HG03354 (cell line): ENCODE measurements around the gene MIB1.

ENCODE experiments used
- ATAC-seq: cut with Tn5 transposase; IDR thresholded peaks from one replicate; pipeline ENCODE4 v1.9.1; 2021; ENCODE audit warnings: mild to moderate bottlenecking; ENCODE audit not compliant: unreplicated experiment, poor library complexity, severe bottlenecking

Gene MIB1

DNA sequence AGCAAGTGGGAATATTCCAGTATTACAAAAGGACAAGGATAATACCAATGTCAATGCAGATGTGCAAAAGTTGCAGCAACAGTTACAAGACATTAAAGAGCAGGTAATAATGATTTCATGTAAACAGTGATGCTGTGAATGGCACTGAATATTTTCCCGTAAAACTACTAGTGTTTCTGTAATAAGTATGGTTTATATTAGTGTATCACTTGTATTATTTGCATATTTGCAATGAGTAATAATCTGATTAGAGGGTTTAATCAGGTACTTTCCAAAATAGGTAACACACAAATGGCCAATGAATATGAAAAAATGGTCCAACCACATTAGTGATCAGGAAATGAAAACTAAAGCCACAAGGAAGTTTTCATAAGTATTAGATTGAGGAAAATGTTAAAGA lies 118.0 kb downstream of the MIB1 start:
- ATAC-seq, result no peak

DNA sequence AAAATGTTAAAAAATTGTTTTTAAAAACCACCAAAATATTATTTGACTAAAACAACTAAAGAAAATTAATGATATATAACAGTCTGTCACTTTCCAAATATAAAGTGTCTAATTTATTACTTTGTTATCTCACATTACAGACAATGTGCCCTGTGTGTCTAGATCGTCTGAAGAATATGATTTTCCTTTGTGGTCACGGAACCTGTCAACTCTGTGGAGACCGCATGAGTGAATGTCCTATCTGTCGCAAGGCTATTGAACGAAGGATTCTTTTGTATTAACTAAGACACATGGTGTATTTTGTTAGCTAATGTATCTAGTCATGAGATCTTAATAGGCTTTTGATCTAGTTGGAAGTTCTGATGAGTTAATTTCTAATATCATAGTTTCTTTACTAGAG lies 123.8 kb downstream of the MIB1 start:
- no peak for ATAC-seq

DNA sequence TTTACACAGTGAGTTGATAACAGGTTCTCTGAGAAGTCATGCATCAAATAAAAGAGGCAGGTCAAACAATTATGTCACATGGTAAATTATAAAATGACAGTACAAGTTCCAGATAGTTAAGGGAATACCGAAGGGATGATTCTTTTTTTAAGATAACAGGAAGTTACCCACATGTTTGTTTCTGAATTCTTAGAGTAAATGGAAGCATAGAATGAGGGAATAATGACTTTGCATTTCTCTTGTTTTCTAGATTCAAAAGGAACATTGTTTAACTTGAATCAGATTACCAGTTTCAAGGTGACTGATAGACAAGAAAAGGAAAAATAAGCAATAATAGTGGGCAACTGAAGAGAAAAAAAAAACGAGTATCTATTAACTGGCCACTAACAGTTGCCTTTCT lies 124.5 kb downstream of the MIB1 start:
- ATAC-seq, result no peak

DNA sequence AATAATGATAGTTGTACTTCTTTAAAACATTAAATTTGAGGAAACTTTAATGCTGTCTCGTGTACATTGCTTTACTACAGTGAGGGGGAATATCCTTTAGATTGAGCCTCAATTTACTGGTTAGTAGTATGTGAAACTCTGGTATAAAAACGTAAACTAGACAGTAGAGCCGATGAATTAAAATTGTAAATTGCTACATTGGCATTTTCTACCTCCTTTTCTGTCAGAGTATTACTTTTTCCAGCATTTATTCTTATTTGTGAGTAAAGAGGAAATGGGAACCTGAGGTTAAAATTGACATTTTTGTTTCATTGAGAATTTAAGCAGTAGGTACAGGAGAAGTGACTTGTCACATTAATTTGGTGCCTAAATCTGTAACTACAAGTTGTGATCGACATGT lies 128.2 kb downstream of the MIB1 start:
- no peak for ATAC-seq

- ATAC-seq, result no peak
Observed at GRCh38 chr18:21889570-21889969, 149.0 kb downstream of the MIB1 start.

GRCh38 chr18:21894619-21895367 lies 154.2 kb downstream of the MIB1 start:
- no peak for ATAC-seq

DNA sequence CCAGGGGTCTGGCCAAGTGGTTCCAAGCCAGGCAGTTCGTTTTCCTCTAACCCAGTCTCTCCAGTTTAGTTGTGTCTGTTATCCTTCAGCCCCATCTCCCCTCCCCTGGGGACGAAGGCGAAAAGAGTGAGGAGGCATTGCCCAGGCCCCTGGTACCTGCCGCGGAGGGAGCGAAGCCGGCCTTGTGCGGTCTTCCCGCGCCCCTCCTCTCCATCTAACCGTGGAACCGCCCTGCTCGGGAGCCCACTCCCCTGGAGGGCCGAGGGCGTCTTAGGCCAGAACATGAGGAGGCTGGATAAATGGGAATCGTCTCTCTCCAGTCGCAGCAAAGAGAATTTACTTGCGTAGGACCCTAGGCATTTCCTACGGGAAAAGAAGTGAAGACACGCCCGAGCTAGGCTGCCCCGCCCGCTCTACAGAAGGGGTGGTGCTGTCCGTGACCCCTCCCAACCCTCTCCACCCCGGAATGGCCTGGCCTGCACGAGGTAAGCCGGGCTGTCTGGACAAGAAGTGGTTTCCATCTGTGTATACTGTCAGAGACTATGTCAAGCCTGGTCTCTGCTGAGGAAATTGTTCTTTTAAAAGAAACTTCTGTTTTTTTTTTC lies 156.2 kb downstream of the MIB1 start:
- no peak for ATAC-seq

- peak; percentile 90 for ATAC-seq
Observed at GRCh38 chr18:21897811-21898210, 157.2 kb downstream of the MIB1 start.

GRCh38 chr18:21900605-21901352 lies 160.2 kb downstream of the MIB1 start:
- ATAC-seq, result no peak

- ATAC-seq, result no peak
Observed at GRCh38 chr18:21901423-21901945, 160.9 kb downstream of the MIB1 start.

GRCh38 chr18:21903709-21904108 lies 163.1 kb downstream of the MIB1 start:
- ATAC-seq, result no peak

DNA sequence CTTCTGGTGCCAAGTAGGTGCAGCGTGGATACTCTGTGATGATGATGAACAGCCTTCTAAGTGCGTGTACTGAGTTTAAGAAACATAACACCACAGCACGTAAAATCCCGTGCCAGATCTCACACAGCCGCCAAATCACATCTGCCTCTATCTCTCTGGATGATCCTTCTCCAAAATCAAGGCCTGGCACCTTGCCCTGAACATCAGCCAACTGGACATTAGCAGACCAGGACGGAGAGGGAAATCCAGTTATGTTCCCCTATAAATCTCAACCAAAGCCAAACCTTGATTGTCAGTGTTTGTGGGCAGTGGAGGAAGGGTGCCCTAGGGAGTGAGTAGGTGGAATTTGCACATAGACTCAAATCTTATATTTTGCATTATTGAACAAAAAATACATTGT lies 164.3 kb downstream of the MIB1 start:
- no peak for ATAC-seq

DNA sequence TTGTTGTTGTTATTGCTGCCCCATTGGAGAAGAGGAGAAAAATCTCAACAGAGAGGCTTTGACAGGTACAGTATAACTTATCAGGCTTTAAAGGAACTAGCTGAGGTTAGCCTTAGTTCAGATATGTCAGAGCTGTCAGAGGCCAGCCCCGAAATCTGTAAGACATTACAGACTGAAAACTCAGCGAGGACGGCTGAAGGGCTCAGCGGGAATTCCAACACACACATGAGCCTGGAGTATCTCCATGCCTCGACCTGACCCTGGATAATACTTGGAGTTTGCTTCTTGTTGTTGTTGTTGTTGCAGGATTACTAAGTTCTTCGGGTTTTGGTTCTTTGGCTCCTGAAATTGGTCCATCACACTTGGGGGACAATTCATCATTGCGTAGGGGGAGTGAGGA lies 166.9 kb downstream of the MIB1 start:
- ATAC-seq, result no peak

DNA sequence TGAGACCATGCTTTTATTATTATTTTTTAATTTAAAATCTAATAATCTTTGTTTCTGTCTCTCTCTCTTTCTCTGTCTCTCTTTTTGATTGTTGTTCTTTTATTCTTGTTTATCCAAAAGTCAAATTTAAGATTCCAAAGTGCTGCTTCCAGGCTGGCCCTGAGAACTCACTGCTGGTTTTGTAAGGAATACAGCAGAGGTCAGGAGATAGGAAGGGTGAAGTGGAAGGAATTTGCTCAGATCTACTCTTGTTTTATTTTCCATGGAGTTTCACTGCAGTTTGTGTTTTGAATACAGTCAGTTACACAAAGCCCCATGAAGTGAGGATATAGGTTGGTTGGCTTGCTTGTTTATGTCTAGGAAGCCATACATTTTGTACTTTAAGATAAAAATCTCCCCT lies 168.1 kb downstream of the MIB1 start:
- ATAC-seq, result no peak

DNA sequence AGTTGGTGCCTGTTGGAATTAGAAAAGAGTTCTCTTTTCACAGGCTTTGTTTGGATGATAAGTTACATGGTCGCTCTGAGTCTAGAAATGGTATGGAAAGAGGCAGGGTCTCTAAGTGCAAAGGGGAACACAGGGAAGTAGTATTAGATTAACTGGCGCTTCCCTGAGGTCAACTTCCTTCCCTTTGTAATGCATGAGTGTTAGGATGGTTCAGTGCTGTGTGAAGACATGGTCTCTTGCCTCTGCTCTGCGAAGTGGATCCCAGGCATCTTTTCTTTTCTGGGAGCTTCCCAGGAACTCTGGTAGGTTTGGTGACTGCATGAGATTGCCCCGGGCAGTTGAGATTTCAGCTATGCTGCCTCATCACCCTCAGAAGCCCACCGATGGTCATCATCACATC lies 170.3 kb downstream of the MIB1 start:
- no peak for ATAC-seq

DNA sequence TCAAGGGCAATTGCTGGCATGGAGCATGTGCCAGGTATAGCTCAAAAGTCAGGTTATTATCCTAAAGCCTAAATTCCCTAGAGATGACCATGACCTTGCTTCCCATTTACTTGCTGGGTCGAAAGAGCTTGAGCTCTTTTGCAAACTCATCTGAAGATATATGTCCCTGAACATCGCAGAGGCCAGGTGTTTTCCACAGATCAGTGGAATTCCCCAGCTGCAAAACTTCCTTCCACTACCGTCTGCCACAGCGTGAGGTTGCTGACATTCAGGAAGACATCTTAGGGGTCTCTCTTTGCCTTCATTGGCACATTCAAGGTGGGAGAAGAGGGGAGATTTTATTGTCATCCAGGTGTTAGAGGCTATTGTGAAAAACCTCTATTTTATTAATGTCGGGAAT lies 171.0 kb downstream of the MIB1 start:
- no peak for ATAC-seq

DNA sequence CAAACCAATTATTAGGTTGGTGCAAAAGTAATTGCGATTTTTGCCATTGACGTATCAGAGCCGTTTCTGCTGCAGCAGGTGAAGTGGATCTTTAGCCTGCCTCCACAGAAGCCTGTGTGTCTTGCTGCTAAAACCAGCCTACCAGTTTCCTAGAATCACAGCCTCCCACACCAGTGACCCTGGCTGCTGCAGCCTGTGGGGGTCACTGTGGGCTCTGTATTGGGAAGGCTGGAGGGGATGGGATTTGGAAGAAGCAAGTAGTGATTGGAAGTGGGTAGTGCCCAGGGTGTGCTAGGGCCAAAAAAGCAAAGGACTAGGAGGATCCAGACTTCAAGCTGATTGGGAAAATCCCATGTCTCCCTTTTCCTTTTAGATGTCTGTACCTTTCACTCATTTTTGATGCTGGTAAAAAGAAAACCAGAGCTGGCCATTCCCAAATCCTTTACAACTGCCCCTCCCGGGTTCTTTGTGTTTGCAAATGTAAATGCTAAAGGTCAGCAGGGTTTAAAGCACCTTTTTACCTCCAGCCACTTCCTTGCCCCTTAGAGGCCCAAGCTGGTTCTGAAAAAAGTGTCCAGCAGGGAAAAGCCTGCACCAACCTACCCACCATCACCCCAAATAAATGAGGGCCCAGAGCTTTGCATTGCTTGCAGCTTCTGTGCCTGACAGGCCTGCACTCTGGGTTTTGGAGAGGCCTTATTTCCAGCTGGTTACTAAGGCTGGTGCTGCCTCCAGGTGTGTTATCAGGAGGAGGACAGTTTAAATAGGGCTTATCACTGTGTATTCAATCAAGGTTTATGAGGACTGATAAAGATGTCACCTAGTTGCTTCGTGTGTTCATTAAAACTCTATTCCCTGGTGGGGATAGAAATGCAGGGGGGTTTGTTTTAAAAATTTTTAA lies 172.0 kb downstream of the MIB1 start:
- ATAC-seq, result no peak

DNA sequence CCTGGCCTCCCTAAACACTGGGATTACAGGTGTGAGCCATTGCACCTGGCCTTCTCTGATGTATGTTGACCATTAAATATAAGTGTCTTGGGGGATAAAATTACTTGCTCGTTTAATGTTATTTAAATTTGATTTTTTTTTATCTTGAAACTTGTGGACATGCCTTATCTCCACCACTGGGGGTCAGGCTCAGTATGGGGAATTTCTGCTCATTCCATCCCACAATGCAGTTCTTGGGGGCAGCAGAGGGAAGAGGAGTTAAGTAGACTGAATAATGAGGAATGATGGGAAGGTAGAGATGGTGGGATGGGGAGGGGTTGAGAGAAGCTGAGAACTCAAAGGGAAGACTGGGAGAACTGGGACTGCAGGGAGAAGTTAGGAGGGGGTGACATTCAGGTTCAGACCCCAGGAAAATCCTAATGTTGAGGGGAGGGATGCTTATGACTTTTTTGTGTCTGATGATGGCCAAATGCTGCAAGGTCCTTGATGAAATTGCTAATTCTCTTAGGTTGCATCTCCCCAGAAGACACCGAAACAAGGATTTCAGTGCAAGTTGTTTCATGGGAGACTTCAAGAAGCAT lies 174.2 kb downstream of the MIB1 start:
- ATAC-seq, result no peak

DNA sequence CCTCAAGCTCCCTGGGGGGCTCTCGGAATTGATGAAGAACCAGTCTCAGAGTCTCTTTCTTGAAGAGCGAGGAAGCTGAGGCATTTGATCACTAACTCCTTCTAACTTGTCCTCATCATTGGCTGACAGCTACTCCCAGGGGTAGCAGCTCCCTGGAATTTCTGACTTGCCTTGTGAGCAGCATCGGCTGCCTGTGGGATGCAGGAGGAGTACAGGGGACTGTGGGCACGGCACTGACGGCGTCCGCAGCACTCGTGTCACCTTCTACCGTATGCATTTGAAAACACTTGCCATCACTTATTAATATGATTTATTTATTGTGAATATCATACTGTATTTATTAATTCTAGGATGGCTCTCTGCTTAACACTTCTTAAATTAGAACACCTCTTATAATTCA lies 175.0 kb downstream of the MIB1 start:
- ATAC-seq, result no peak

GRCh38 chr18:21916594-21916993 lies 176.0 kb downstream of the MIB1 start:
- no peak for ATAC-seq
